ENCODE measurements around the gene BACE2.

DNA sequence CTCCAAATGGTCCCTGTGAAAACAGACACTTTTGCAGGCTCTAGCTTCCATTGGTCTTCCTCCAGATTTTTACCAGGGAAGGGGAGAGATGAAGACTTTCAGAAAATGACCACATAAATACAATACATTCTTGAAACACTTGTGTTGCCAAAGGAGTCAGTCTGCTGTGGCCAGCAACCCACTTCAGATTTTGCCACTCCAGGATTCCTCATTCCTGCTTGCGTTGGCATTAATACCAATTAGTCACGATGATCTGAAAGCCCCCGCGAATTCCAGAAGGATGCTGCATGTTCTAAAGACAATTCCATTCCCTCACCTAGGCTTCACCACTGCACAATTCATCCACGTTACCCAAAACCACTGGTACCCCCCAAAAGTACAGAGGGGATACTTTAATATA is 7.9 kb upstream of the BACE2 start:
- TF ChIP-seq, protein P1, sequence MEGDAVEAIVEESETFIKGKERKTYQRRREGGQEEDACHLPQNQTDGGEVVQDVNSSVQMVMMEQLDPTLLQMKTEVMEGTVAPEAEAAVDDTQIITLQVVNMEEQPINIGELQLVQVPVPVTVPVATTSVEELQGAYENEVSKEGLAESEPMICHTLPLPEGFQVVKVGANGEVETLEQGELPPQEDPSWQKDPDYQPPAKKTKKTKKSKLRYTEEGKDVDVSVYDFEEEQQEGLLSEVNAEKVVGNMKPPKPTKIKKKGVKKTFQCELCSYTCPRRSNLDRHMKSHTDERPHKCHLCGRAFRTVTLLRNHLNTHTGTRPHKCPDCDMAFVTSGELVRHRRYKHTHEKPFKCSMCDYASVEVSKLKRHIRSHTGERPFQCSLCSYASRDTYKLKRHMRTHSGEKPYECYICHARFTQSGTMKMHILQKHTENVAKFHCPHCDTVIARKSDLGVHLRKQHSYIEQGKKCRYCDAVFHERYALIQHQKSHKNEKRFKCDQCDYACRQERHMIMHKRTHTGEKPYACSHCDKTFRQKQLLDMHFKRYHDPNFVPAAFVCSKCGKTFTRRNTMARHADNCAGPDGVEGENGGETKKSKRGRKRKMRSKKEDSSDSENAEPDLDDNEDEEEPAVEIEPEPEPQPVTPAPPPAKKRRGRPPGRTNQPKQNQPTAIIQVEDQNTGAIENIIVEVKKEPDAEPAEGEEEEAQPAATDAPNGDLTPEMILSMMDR (IDR thresholded peaks at IDR 0.05): no peak
- no peak for TF ChIP-seq EZH2 (IDR thresholded peaks at IDR 0.05; ENCODE audit: borderline replicate concordance, insufficient read depth, low read depth, low read length, poor library complexity, severe bottlenecking)
